Testis (tissue), 2 donors: ENCODE measurements around the gene C13orf46.

Experiments used
- POLR2A ChIP-seq: fragments of 450-650 bp; IDR thresholded peaks from one replicate; pipeline ENCODE4 v1.6.1; 2017; ENCODE audit warnings: antibody characterized with exemption, mild to moderate bottlenecking, moderate library complexity
- TF ChIP-seq, protein P1 (sequence below), 3 experiments: fragments of 450-650 bp in 2 of 3; fragments of 200-600 bp in 1 of 3; sonication (generic) in 1 of 3; IDR thresholded peaks; one replicate each; pipeline ENCODE4 v1.5.1; 2016 to 2019; ENCODE audit warnings: antibody characterized with exemption in 3 of 3, mild to moderate bottlenecking in 2 of 3, moderate library complexity in 1 of 3

- TF ChIP-seq, protein P1, sequence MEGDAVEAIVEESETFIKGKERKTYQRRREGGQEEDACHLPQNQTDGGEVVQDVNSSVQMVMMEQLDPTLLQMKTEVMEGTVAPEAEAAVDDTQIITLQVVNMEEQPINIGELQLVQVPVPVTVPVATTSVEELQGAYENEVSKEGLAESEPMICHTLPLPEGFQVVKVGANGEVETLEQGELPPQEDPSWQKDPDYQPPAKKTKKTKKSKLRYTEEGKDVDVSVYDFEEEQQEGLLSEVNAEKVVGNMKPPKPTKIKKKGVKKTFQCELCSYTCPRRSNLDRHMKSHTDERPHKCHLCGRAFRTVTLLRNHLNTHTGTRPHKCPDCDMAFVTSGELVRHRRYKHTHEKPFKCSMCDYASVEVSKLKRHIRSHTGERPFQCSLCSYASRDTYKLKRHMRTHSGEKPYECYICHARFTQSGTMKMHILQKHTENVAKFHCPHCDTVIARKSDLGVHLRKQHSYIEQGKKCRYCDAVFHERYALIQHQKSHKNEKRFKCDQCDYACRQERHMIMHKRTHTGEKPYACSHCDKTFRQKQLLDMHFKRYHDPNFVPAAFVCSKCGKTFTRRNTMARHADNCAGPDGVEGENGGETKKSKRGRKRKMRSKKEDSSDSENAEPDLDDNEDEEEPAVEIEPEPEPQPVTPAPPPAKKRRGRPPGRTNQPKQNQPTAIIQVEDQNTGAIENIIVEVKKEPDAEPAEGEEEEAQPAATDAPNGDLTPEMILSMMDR (IDR thresholded peaks at IDR 0.05): no peak
- TF ChIP-seq POLR2A: no peak
Measured at GRCh38 chr13:113981194-113981605, 7.3 kb upstream of the C13orf46 start.
